HepG2 (cell line): ENCODE data around the gene NOTUM. TPM values are rescaled to one million over a fixed set of nuclear protein-coding genes. Genes with fewer than 3 reads are reported as not detected.

Experiments used
- ATAC-seq: fragments of 200-7000 bp; cut with Tn5 transposase; 3 replicates; pipeline ENCODE4 v1.9.1; 2020; ENCODE audit warnings: mild to moderate bottlenecking, moderate library complexity
- BruUV-seq: library from RNA; stranded (reverse); fragments of 400-500 nt; replicated peaks from 2 replicates; lab custom pipeline; 2021; lab: Mats Ljungman, UMichigan
- CTCF ChIA-PET: fragments of 300-600 bp; formaldehyde crosslinking; extraction: SDS; loops from one replicate; lab custom pipeline; 2021; ENCODE audit warnings: low total read pairs, inconsistent platforms, low intra/inter-chr PET ratio; lab: Yijun Ruan, JAX
- POLR2A ChIA-PET: fragments of 350-600 bp; sonication (Branson Sonifier 250); formaldehyde crosslinking; loops from one replicate; lab custom pipeline; 2020; ENCODE audit warnings: antibody characterized with exemption, inconsistent platforms; lab: Yijun Ruan, JAX
- DNase-seq: peaks from one replicate; pipeline ENCODE4 v3.0.0-alpha.2; 2015; ENCODE audit warnings: low spot score
- FAIRE-seq: peaks from 3 replicates; lab custom pipeline; 2011; peaks lifted over from hg19 to GRCh38; lab: Jason Lieb, UNC
- H2AFZ ChIP-seq: one replicate; pipeline ENCODE4 v1.6.1; 2011; ENCODE audit warnings: low read length, inconsistent platforms
- H3K27ac ChIP-seq: fragments of 300-600 bp; 3 replicates; pipeline ENCODE4 v1.8.0; 2011; ENCODE audit warnings: mixed run types, mild to moderate bottlenecking, mixed read lengths, low read length, inconsistent platforms; ENCODE audit not compliant: insufficient read depth; ENCODE audit errors: extremely low read length
- H3K27me3 ChIP-seq, 2 experiments: fragments of 200-600 bp in 1 of 2; 2 replicates in 1 of 2; 3 replicates in 1 of 2; pipeline versions ENCODE4 v1.6.0 to v1.8.0; 2011; ENCODE audit warnings: low read length in 2 of 2, mild to moderate bottlenecking in 2 of 2, moderate library complexity in 2 of 2, inconsistent platforms in 1 of 2; ENCODE audit not compliant: insufficient read depth in 2 of 2, control insufficient read depth in 1 of 2
- H3K36me3 ChIP-seq, 2 experiments: fragments of 200-600 bp in 1 of 2; replicated peaks in 1 of 2; 2 replicates in 1 of 2; 3 replicates in 1 of 2; pipeline versions ENCODE4 v1.5.1 to v1.8.0; 2011; ENCODE audit warnings: low read length in 2 of 2, inconsistent platforms in 1 of 2; ENCODE audit not compliant: insufficient read depth in 2 of 2, control insufficient read depth in 1 of 2
- H3K4me1 ChIP-seq: 2 replicates; pipeline ENCODE4 v1.5.1; 2012; ENCODE audit warnings: low read length, inconsistent platforms; ENCODE audit not compliant: insufficient read depth
- H3K4me2 ChIP-seq: 2 replicates; pipeline ENCODE4 v1.6.0; 2011; ENCODE audit warnings: low read depth, low read length, inconsistent platforms
- H3K4me3 ChIP-seq, 3 experiments: fragments of 200-600 bp in 1 of 3; sonication (generic), shearing (Covaris generic) in 1 of 3; replicated peaks in 1 of 3; 2 replicates each; pipeline ENCODE4 v1.5.1; 2011 to 2016; ENCODE audit warnings: low read length in 3 of 3, inconsistent platforms in 2 of 3, low read depth in 2 of 3, mild to moderate bottlenecking in 2 of 3, control low read depth in 1 of 3, mixed read lengths in 1 of 3; ENCODE audit not compliant: insufficient read depth in 1 of 3
- H3K79me2 ChIP-seq: one replicate; pipeline ENCODE4 v1.6.1; 2011; ENCODE audit warnings: low read length, inconsistent platforms; ENCODE audit not compliant: insufficient read depth
- H3K9ac ChIP-seq: 2 replicates; pipeline ENCODE4 v1.6.0; 2011; ENCODE audit warnings: mild to moderate bottlenecking, low read depth, low read length, inconsistent platforms; ENCODE audit not compliant: insufficient read depth
- H3K9me3 ChIP-seq: 2 replicates; pipeline ENCODE4 v1.5.1; 2012; ENCODE audit warnings: mild to moderate bottlenecking, low read length
- H4K20me1 ChIP-seq: 2 replicates; pipeline ENCODE4 v1.6.0; 2011; ENCODE audit warnings: inconsistent platforms, mild to moderate bottlenecking, low read length, moderate library complexity; ENCODE audit not compliant: insufficient read depth
- AHR ChIP-seq: IDR thresholded peaks from 2 replicates; pipeline ENCODE4 v1.6.1; 2018; ENCODE audit warnings: missing genetic modification reagents, missing compliant biosample characterization
- CHCHD3 ChIP-seq: sonication (generic); formaldehyde crosslinking; IDR thresholded peaks from 2 replicates; pipeline ENCODE4 v1.8.0; 2022; ENCODE audit warnings: mild to moderate bottlenecking, missing genetic modification reagents, moderate library complexity
- HMG20B ChIP-seq: conservative IDR thresholded peaks from 2 replicates; pipeline ENCODE4 v1.6.1; 2016; ENCODE audit warnings: missing genetic modification reagents, missing compliant biosample characterization
- KDM2A ChIP-seq: sonication (generic); formaldehyde crosslinking; IDR thresholded peaks from 2 replicates; pipeline ENCODE4 v1.4.0; 2020; ENCODE audit warnings: low read depth, missing genetic modification reagents, borderline replicate concordance
- MTA3 ChIP-seq: sonication (generic); formaldehyde crosslinking; IDR thresholded peaks from 2 replicates; pipeline ENCODE4 v1.4.0; 2020; ENCODE audit warnings: missing genetic modification reagents
- POLR2G ChIP-seq: fragments of 200-400 bp; formaldehyde crosslinking; IDR thresholded peaks from 2 replicates; pipeline ENCODE4 v1.6.1; 2018; ENCODE audit warnings: mild to moderate bottlenecking, low read depth, low read length, moderate library complexity
- RBM22 ChIP-seq: fragments of 200-400 bp; formaldehyde crosslinking; optimal IDR thresholded peaks from 2 replicates; pipeline ENCODE3; 2017; ENCODE audit warnings: mild to moderate bottlenecking, low read length, moderate library complexity
- SRSF4 ChIP-seq: fragments of 200-400 bp; formaldehyde crosslinking; IDR thresholded peaks from one replicate; pipeline ENCODE4 v1.6.1; 2018; ENCODE audit warnings: mild to moderate bottlenecking, low read depth, low read length, moderate library complexity; ENCODE audit not compliant: poor library complexity, severe bottlenecking
- ZFP1 ChIP-seq: IDR thresholded peaks from 2 replicates; pipeline ENCODE4 v1.6.1; 2016
- ZFP36L2 ChIP-seq: sonication (generic); formaldehyde crosslinking; IDR thresholded peaks from 2 replicates; pipeline ENCODE4 v1.4.0; 2020; ENCODE audit warnings: missing genetic modification reagents
- ZNF234 ChIP-seq: sonication (generic); formaldehyde crosslinking; conservative IDR thresholded peaks from 2 replicates; pipeline ENCODE4 v1.5.1; 2020; ENCODE audit warnings: mild to moderate bottlenecking, missing genetic modification reagents
- ZNF24 ChIP-seq: fragments of 450-650 bp; IDR thresholded peaks from 2 replicates; pipeline ENCODE4 v1.6.1; 2017; ENCODE audit warnings: antibody characterized with exemption, mild to moderate bottlenecking
- WGBS: methylation state at CpG from one replicate; pipeline ENCODE4 v1.1.6; 2017; ENCODE audit warnings: low lambda C conversion rate; 5-methylcytosine and 5-hydroxymethylcytosine counted together
- in situ Hi-C: cut with HindIII; loops from 2 replicates; pipeline ENCODE4 v1.10.0; 2017; ENCODE audit warnings: low pct_unique_long_range_greater_than_20kb; ENCODE audit not compliant: extremely low pct_ligation_motif_present
- intact Hi-C: fragments of 100-400 bp; cut with micrococcal nuclease; formaldehyde crosslinking; loops from one replicate; pipeline ENCODE4 v1.10.0; 2022; ENCODE audit not compliant: unreplicated experiment
- polyA plus RNA-seq, 8 experiments: library from polyadenylated mRNA; depleted of rRNA in 3 of 8; stranded (reverse) in 7 of 8; unstranded in 1 of 8; fragments of >200 nt; fragmentation: Illumina TruSeq in 4 of 8; extraction: Trizol in 4 of 8; gene quantifications; 2 replicates each; pipeline versions ENCODE4 v1.2.1 to v1.2.3, GENCODE V29; 2011 to 2016; ENCODE audit warnings: low read depth in 4 of 8, missing spikeins in 1 of 8, mixed read lengths in 1 of 8; ENCODE audit not compliant: insufficient read depth in 1 of 8
- total RNA-seq, 5 experiments: library from RNA; depleted of rRNA; stranded (reverse); fragments of >200 nt; fragmentation: Illumina TruSeq; extraction: Trizol; gene quantifications; 2 replicates each; pipeline ENCODE4 v1.2.3, GENCODE V29; 2016; ENCODE audit warnings: low read depth in 1 of 5
- TF ChIP-seq, protein P1 (sequence below): IDR thresholded peaks from 2 replicates; pipeline ENCODE4 v1.6.1; 2012; ENCODE audit warnings: inconsistent platforms
- TF ChIP-seq, protein P2 (sequence below): sonication (generic); formaldehyde crosslinking; IDR thresholded peaks from 2 replicates; pipeline ENCODE4 v1.8.0; 2022; ENCODE audit warnings: mild to moderate bottlenecking, missing genetic modification reagents, moderate library complexity
- TF ChIP-seq, protein P3 (sequence below): sonication (generic); formaldehyde crosslinking; IDR thresholded peaks from one replicate; pipeline ENCODE4 v1.5.1; 2020; ENCODE audit warnings: mild to moderate bottlenecking, missing genetic modification reagents; ENCODE audit errors: not compliant biosample characterization

The NOTUM gene
- total and polyA plus RNA-seq, 2 of the 13 experiments (the other 11 are each of a cell fraction or from before 2014, with no cell fraction given) = 150 to 160 TPM

DNA sequence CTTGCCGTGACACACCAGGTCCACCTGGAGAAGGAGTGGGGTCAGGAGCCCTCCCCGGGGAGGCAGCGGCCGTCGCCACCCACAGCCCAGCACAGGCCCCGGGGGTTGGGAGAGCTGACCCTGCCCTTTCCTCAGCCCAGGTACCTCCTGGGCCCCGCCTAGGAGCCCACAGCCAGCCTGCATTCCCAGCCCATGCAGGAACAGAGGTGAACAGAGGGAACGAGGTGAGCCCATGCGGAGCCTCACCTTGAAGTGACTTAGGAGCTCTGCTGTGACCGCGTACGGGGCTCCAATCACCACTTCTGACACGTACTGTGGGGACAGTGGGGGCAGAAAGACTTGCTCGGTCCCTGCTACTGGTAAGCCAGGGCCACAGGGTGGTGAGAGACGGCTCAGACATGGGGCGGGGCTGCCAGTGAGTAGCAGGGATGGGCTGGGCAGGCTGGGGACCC lies 55.5 kb downstream of the NOTUM start:
- H3K4me1 ChIP-seq = peaks cover 46% of the 10 kb centered on the region
- no peak overlapping the region for H3K4me2 ChIP-seq
- DNase-seq = no peak
- FAIRE-seq = no peak
- in situ Hi-C loops = no loop called here
- no peak overlapping the region for H3K4me3 ChIP-seq
- peaks cover 29% of the 10 kb centered on the region for H3K79me2 ChIP-seq
- H3K9ac ChIP-seq = no peak overlapping the region
- POLR2A ChIA-PET = interaction anchor here (0.9 to 1.5 kb wide), 2 partner anchors 13 to 21 kb away, joined by 3 read pairs; partner anchors contain the start of genes ALYREF and ANAPC11
- H4K20me1 ChIP-seq = peaks cover 14% of the 10 kb centered on the region; the same call in 1 of the 2 replicates
- H3K9me3 ChIP-seq = no peaks in the 10 kb centered on the region
- H2AFZ ChIP-seq = no peak overlapping the region
- no peak overlapping the region for H3K27ac ChIP-seq
- H3K36me3 ChIP-seq = peaks cover 47 to 57% of the 10 kb centered on the region in 2 experiments
- intact Hi-C loops = no loop called here
- no peaks in the 10 kb centered on the region for H3K27me3 ChIP-seq
- CTCF ChIA-PET = no interaction called here
- no peak for ATAC-seq
- 95% methylated on average over 10 of the region's 16 CpGs for WGBS
- no TSS peak for BruUV-seq
- TF ChIP-seq AHR (CRISPR knock-in tag) = no peak
- TF ChIP-seq ZFP36L2 (CRISPR knock-in tag) = no peak
- no peak for TF ChIP-seq KDM2A
- TF ChIP-seq POLR2G = peak; percentile 19; the same call in 1 of the 2 replicates
- TF ChIP-seq, protein P1, sequence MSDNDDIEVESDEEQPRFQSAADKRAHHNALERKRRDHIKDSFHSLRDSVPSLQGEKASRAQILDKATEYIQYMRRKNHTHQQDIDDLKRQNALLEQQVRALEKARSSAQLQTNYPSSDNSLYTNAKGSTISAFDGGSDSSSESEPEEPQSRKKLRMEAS = peak; percentile 11; the same call in 1 of the 2 replicates
- TF ChIP-seq MTA3 (CRISPR knock-in tag) = no peak
- TF ChIP-seq RBM22 = peak; percentile 58
- no peak for TF ChIP-seq ZNF234 (CRISPR knock-in tag)
- TF ChIP-seq ZFP1 = no peak
- TF ChIP-seq, protein P2, sequence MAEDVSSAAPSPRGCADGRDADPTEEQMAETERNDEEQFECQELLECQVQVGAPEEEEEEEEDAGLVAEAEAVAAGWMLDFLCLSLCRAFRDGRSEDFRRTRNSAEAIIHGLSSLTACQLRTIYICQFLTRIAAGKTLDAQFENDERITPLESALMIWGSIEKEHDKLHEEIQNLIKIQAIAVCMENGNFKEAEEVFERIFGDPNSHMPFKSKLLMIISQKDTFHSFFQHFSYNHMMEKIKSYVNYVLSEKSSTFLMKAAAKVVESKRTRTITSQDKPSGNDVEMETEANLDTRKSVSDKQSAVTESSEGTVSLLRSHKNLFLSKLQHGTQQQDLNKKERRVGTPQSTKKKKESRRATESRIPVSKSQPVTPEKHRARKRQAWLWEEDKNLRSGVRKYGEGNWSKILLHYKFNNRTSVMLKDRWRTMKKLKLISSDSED (CRISPR knock-in tag) = no peak
- TF ChIP-seq ZNF24 = no peak
- TF ChIP-seq, protein P3, sequence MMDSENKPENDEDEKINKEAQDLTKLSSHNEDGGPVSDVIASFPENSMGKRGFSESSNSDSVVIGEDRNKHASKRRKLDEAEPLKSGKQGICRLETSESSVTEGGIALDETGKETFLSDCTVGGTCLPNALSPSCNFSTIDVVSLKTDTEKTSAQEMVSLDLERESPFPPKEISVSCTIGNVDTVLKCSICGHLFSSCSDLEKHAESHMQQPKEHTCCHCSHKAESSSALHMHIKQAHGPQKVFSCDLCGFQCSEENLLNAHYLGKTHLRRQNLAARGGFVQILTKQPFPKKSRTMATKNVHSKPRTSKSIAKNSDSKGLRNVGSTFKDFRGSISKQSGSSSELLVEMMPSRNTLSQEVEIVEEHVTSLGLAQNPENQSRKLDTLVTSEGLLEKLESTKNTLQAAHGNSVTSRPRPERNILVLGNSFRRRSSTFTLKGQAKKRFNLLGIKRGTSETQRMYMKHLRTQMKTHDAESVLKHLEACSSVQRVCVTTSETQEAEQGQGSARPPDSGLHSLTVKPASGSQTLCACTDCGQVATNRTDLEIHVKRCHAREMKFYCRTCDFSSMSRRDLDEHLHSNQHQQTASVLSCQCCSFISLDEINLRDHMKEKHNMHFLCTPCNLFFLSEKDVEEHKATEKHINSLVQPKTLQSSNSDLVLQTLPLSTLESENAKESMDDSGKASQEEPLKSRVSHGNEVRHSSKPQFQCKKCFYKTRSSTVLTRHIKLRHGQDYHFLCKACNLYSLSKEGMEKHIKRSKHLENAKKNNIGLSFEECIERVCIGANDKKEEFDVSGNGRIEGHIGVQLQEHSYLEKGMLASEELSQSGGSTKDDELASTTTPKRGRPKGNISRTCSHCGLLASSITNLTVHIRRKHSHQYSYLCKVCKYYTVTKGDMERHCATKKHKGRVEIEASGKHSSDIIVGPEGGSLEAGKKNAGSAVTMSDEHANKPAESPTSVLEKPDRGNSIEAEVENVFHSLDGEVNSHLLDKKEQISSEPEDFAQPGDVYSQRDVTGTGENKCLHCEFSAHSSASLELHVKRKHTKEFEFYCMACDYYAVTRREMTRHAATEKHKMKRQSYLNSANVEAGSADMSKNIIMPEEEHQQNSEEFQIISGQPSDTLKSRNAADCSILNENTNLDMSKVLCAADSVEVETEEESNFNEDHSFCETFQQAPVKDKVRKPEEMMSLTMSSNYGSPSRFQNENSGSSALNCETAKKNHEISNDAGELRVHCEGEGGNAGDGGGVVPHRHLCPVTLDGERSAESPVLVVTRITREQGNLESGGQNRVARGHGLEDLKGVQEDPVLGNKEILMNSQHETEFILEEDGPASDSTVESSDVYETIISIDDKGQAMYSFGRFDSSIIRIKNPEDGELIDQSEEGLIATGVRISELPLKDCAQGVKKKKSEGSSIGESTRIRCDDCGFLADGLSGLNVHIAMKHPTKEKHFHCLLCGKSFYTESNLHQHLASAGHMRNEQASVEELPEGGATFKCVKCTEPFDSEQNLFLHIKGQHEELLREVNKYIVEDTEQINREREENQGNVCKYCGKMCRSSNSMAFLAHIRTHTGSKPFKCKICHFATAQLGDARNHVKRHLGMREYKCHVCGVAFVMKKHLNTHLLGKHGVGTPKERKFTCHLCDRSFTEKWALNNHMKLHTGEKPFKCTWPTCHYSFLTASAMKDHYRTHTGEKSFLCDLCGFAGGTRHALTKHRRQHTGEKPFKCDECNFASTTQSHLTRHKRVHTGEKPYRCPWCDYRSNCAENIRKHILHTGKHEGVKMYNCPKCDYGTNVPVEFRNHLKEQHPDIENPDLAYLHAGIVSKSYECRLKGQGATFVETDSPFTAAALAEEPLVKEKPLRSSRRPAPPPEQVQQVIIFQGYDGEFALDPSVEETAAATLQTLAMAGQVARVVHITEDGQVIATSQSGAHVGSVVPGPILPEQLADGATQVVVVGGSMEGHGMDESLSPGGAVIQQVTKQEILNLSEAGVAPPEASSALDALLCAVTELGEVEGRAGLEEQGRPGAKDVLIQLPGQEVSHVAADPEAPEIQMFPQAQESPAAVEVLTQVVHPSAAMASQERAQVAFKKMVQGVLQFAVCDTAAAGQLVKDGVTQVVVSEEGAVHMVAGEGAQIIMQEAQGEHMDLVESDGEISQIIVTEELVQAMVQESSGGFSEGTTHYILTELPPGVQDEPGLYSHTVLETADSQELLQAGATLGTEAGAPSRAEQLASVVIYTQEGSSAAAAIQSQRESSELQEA (CRISPR knock-in tag) = no peak
- no peak for TF ChIP-seq CHCHD3 (CRISPR knock-in tag)
- no peak for TF ChIP-seq HMG20B
- TF ChIP-seq SRSF4 = no peak
